SK-N-SH (cell line): ENCODE data around the gene MAG. TPM values are rescaled to one million over a fixed set of nuclear protein-coding genes. Genes with fewer than 3 reads are reported as not detected.

Source experiments
- CTCF ChIA-PET: fragments of 300-600, 350-600 bp; formaldehyde crosslinking; extraction: SDS; loops from one replicate; lab custom pipeline; 2021; lab: Yijun Ruan, JAX
- POLR2A ChIA-PET: fragments of 350-600 bp; sonication (Branson Sonifier 250); formaldehyde crosslinking; extraction: SDS; loops from one replicate; lab custom pipeline; 2020; ENCODE audit warnings: antibody characterized with exemption, inconsistent platforms; lab: Yijun Ruan, JAX
- DNase-seq: peaks from one replicate; pipeline ENCODE4 v3.0.0; 2012
- H2AFZ ChIP-seq: fragments of 200-600 bp; sonication (generic); 2 replicates; pipeline ENCODE4 v1.8.1; 2016; ENCODE audit warnings: antibody characterized with exemption, mild to moderate bottlenecking, low read depth
- H3F3A ChIP-seq: fragments of 200-600 bp; sonication (generic); replicated peaks from 2 replicates; pipeline ENCODE3; 2016; ENCODE audit warnings: antibody characterized with exemption, mild to moderate bottlenecking; ENCODE audit not compliant: insufficient read depth
- H3K27ac ChIP-seq, 2 experiments: fragments of 200-500 bp in 1 of 2; fragments of 200-600 bp in 1 of 2; sonication (Bioruptor generic) in 1 of 2; sonication (generic), shearing (Covaris generic) in 1 of 2; 2 replicates each; pipeline versions ENCODE4 v1.5.1 to v1.6.1; 2014 to 2016; ENCODE audit warnings: low read depth in 2 of 2, inconsistent platforms in 1 of 2, low read length in 1 of 2, mild to moderate bottlenecking in 1 of 2, mixed read lengths in 1 of 2
- H3K27me3 ChIP-seq: fragments of 200-600 bp; sonication (generic), shearing (Covaris generic); 2 replicates; pipeline ENCODE4 v1.6.1; 2016; ENCODE audit warnings: mixed run types; ENCODE audit not compliant: insufficient read depth
- H3K36me3 ChIP-seq, 2 experiments: fragments of 200-500 bp in 1 of 2; fragments of 200-600 bp in 1 of 2; sonication (Bioruptor generic) in 1 of 2; sonication (generic) in 1 of 2; replicated peaks in 1 of 2; 2 replicates each; pipeline versions ENCODE3 to v1.5.1; 2014 to 2016; ENCODE audit warnings: low read length in 1 of 2, mild to moderate bottlenecking in 1 of 2; ENCODE audit not compliant: insufficient read depth in 2 of 2, control insufficient read depth in 1 of 2
- H3K4me1 ChIP-seq, 2 experiments: fragments of 200-500 bp in 1 of 2; fragments of 200-600 bp in 1 of 2; sonication (Bioruptor generic) in 1 of 2; sonication (generic), shearing (Covaris generic) in 1 of 2; 2 replicates each; pipeline versions ENCODE4 v1.5.1 to v1.6.1; 2014 to 2016; ENCODE audit warnings: low read depth in 1 of 2, low read length in 1 of 2, mixed run types in 1 of 2; ENCODE audit not compliant: insufficient read depth in 2 of 2, control insufficient read depth in 1 of 2
- H3K4me2 ChIP-seq: fragments of 200-600 bp; sonication (generic), shearing (Covaris generic); 2 replicates; pipeline ENCODE4 v1.6.1; 2017; ENCODE audit warnings: mixed run types
- H3K4me3 ChIP-seq, 2 experiments: fragments of 200-500 bp in 1 of 2; fragments of 200-600 bp in 1 of 2; sonication (Bioruptor generic) in 1 of 2; sonication (generic), shearing (Covaris generic) in 1 of 2; 2 replicates each; pipeline versions ENCODE4 v1.5.1 to v1.8.1; 2014 to 2016; ENCODE audit warnings: low read depth in 2 of 2, inconsistent platforms in 1 of 2, low read length in 1 of 2, mild to moderate bottlenecking in 1 of 2, mixed read lengths in 1 of 2, moderate library complexity in 1 of 2
- H3K79me2 ChIP-seq: fragments of 200-600 bp; sonication (generic); 2 replicates; pipeline ENCODE4 v1.8.1; 2017; ENCODE audit warnings: mild to moderate bottlenecking; ENCODE audit not compliant: insufficient read depth
- H3K9ac ChIP-seq: fragments of 200-600 bp; sonication (generic); 2 replicates; pipeline ENCODE4 v1.6.1; 2017; ENCODE audit warnings: mixed run types
- H3K9me2 ChIP-seq: fragments of 200-600 bp; sonication (generic); 2 replicates; pipeline ENCODE4 v1.6.1; 2017; ENCODE audit warnings: mixed run types
- H3K9me3 ChIP-seq: fragments of 200-600 bp; sonication (generic); 2 replicates; pipeline ENCODE4 v1.6.1; 2017; ENCODE audit warnings: mixed run types, mild to moderate bottlenecking, moderate library complexity
- H4K20me1 ChIP-seq: fragments of 200-600 bp; sonication (generic); 2 replicates; pipeline ENCODE4 v1.6.1; 2017; ENCODE audit warnings: mild to moderate bottlenecking, mixed run types; ENCODE audit not compliant: insufficient read depth
- CHD2 ChIP-seq: fragments of 150-350 bp; IDR thresholded peaks from 2 replicates; pipeline ENCODE4 v1.6.1; 2018; ENCODE audit warnings: low read length; ENCODE audit not compliant: partially characterized antibody
- CTCF ChIP-seq: fragments of 200-600 bp; sonication (generic); IDR thresholded peaks from 2 replicates; pipeline ENCODE4 v1.6.1; 2017; ENCODE audit warnings: antibody characterized with exemption, mild to moderate bottlenecking, moderate library complexity
- ELF1 ChIP-seq: IDR thresholded peaks from 2 replicates; pipeline ENCODE4 v1.4.0; 2012
- FOXJ3 ChIP-seq: sonication (generic); formaldehyde crosslinking; IDR thresholded peaks from 2 replicates; pipeline ENCODE4 v1.5.1; 2020; ENCODE audit warnings: mild to moderate bottlenecking, missing genetic modification reagents
- FOXM1 ChIP-seq: IDR thresholded peaks from 2 replicates; pipeline ENCODE4 v1.4.0; 2012; ENCODE audit warnings: low read depth, mild to moderate bottlenecking
- IRF3 ChIP-seq: fragments of 150-350 bp; IDR thresholded peaks from 2 replicates; pipeline ENCODE4 v1.6.1; 2016; ENCODE audit warnings: mild to moderate bottlenecking, low read depth, low read length
- JUND ChIP-seq: IDR thresholded peaks from 2 replicates; pipeline ENCODE4 v1.4.0; 2012
- MXI1 ChIP-seq: IDR thresholded peaks from 2 replicates; pipeline ENCODE4 v1.6.1; 2012; ENCODE audit warnings: mild to moderate bottlenecking, low read depth, low read length, improper control_type of control experiment
- NRF1 ChIP-seq: IDR thresholded peaks from 2 replicates; pipeline ENCODE4 v1.6.1; 2012; ENCODE audit warnings: low read depth, mild to moderate bottlenecking, low read length
- POLR2AphosphoS5 ChIP-seq: IDR thresholded peaks from 2 replicates; pipeline ENCODE4 v1.6.1; 2012; ENCODE audit warnings: low read depth, low read length
- RAD21 ChIP-seq: IDR thresholded peaks from 2 replicates; pipeline ENCODE4 v1.6.1; 2012; ENCODE audit warnings: mild to moderate bottlenecking, low read length
- RFX5 ChIP-seq: IDR thresholded peaks from 2 replicates; pipeline ENCODE4 v1.6.1; 2012; ENCODE audit warnings: mild to moderate bottlenecking, improper control_type of control experiment, low read length
- RXRA ChIP-seq: IDR thresholded peaks from 2 replicates; pipeline ENCODE4 v1.4.0; 2012; ENCODE audit warnings: low read depth, mild to moderate bottlenecking, borderline replicate concordance
- SIN3A ChIP-seq: IDR thresholded peaks from 2 replicates; pipeline ENCODE4 v1.6.1; 2012; ENCODE audit warnings: low read depth, mild to moderate bottlenecking, low read length, moderate library complexity, borderline replicate concordance
- TAF1 ChIP-seq: IDR thresholded peaks from 2 replicates; pipeline ENCODE4 v1.6.1; 2012; ENCODE audit warnings: low read depth, mild to moderate bottlenecking, low read length, moderate library complexity, borderline replicate concordance
- YY1 ChIP-seq: IDR thresholded peaks from 2 replicates; pipeline ENCODE4 v1.4.0; 2012; ENCODE audit warnings: low read depth, mild to moderate bottlenecking
- WGBS: methylation state at CpG from one replicate; pipeline ENCODE4 v1.1.6; 2017; ENCODE audit warnings: low lambda C conversion rate; 5-methylcytosine and 5-hydroxymethylcytosine counted together
- polyA plus RNA-seq, 3 experiments: library from polyadenylated mRNA; depleted of rRNA; stranded (reverse); fragments of >200 nt; gene quantifications; 2 replicates each; pipeline ENCODE4 v1.2.3, GENCODE V29; 2012

Gene MAG
- polyA plus RNA-seq, 1 of the 3 experiments (the other 2 are of a cell fraction), result not detected

GRCh38 chr19:35267353-35267817, 24.6 kb upstream of the MAG start:
- CTCF ChIA-PET, result interaction anchor here (1.5 kb wide), 1 partner anchor 125 kb away, joined by 4 read pairs; the partner anchor contains the start of gene FXYD7

GRCh38 chr19:35267818-35268535, 24.0 kb upstream of the MAG start:
- DNase-seq, result peak; percentile 99
- no peaks in the 10 kb centered on the region for H3K9me2 ChIP-seq

More at GRCh38 chr19:35267353-35267817, 24.6 kb upstream of the MAG start:
- peak overlapping the region; percentile 96 for H3K4me2 ChIP-seq
- TF ChIP-seq MXI1 (peak; percentile 29; the same call in 1 of the 2 replicates), ELF1 (no peak), JUND (no peak), RAD21 (no peak), YY1 (no peak), NRF1 (peak; percentile 39; the same call in 1 of the 2 replicates)
- TF ChIP-seq, all 33 proteins: peak for 2
- peak; percentile 68 for DNase-seq
- H3K9ac ChIP-seq, result peak overlapping the region; percentile 92
- H3K4me1 ChIP-seq, result peaks cover 4 to 17% of the 10 kb centered on the region in 2 experiments; a peak in 1 of 4 replicates
- peak overlapping the region; percentile 78 for H2AFZ ChIP-seq
- POLR2A ChIA-PET, result no interaction called here
- peaks cover 22% of the 10 kb centered on the region for H3K79me2 ChIP-seq
- no peaks in the 10 kb centered on the region for H3K9me2 ChIP-seq
- 1% methylated on average over 30 of the region's 40 CpGs for WGBS
- peak overlapping the region; percentile 79 to 88 for H3K27ac ChIP-seq
- H4K20me1 ChIP-seq, result no peaks in the 10 kb centered on the region
- peak overlapping the region; percentile 87 to 95 for H3K4me3 ChIP-seq
- H3K9me3 ChIP-seq, result no peaks in the 10 kb centered on the region
- H3K27me3 ChIP-seq, result no peaks in the 10 kb centered on the region
- H3F3A ChIP-seq, result peaks cover 4% of the 10 kb centered on the region
- peaks cover 19 to 25% of the 10 kb centered on the region in 2 experiments for H3K36me3 ChIP-seq

More at GRCh38 chr19:35267818-35268535, 24.0 kb upstream of the MAG start:
- CTCF ChIA-PET, result interaction anchor here (0.7 kb wide), 1 partner anchor 20 kb away, joined by 3 read pairs; no protein-coding TSS in a partner anchor
- WGBS, result under 1% methylated on average over 34 of the region's 100 CpGs
- Histone ChIP-seq H3K36me3 (peaks cover 19 to 25% of the 10 kb centered on the region in 2 experiments), H3K27ac (peak overlapping the region; percentile 79 to 95), H3K4me1 (peaks cover 4 to 15% of the 10 kb centered on the region in 2 experiments; a peak in 1 of 4 replicates), H2AFZ (peak overlapping the region; percentile 78), H3K9me3 (no peaks in the 10 kb centered on the region), H3F3A (peaks cover 4% of the 10 kb centered on the region), H3K9ac (peak overlapping the region; percentile 92), H3K4me2 (peak overlapping the region; percentile 96), H3K4me3 (peak overlapping the region; percentile 87 to 95), H3K27me3 (no peaks in the 10 kb centered on the region), H3K79me2 (peaks cover 22% of the 10 kb centered on the region), H4K20me1 (no peaks in the 10 kb centered on the region)
- POLR2A ChIA-PET, result no interaction called here
- peak; percentile 45 for TF ChIP-seq CHD2
- TF ChIP-seq SIN3A, result no peak
- no peak for TF ChIP-seq RFX5
- TF ChIP-seq NRF1, result peak; percentile 83
- TF ChIP-seq RXRA, result no peak
- TF ChIP-seq IRF3, result no peak
- TF ChIP-seq FOXJ3, result no peak
- TF ChIP-seq FOXM1, result no peak
- peak; percentile 38; the same call in 1 of the 2 replicates for TF ChIP-seq TAF1
- no peak for TF ChIP-seq CTCF
- TF ChIP-seq MXI1, result peak; percentile 14; the same call in 1 of the 2 replicates
- TF ChIP-seq POLR2AphosphoS5, result peak; percentile 86
